ENCODE data around the gene AQP12A.

GRCh38 chr2:240725671-240726070, 34.0 kb downstream of the AQP12A start:
- TF ChIP-seq CTCF (IDR thresholded peaks at IDR 0.05), result no peak
- no peak for TF ChIP-seq ZFX (IDR thresholded peaks at IDR 0.05; ENCODE audit: borderline replicate concordance)
